ENCODE data around the gene RASGRF1.
"Not testable (repeated sequence)": the region's sequence is repeated elsewhere in the genome, so short reads cannot be mapped to it uniquely, and the experiment has no call there.

Gene RASGRF1

GRCh38 chr15:78995161-78995560 is 95.4 kb downstream of the RASGRF1 start:
- not testable (repeated sequence) for DNase-seq (ENCODE audit: low read depth, low spot score)

GRCh38 chr15:78993931-78994530 is 96.5 kb downstream of the RASGRF1 start:
- DNase-seq (ENCODE audit: low read depth, low spot score) = no peak
- H3K4me3 ChIP-seq (ENCODE audit: low read length) = no peak overlapping the region

More at GRCh38 chr15:78995161-78995560, 95.4 kb downstream of the RASGRF1 start:
- H3K4me3 ChIP-seq (ENCODE audit: low read length) = not testable (repeated sequence)

- no peak overlapping the region for H3K4me3 ChIP-seq (ENCODE audit: low read length)
- no peak for DNase-seq (ENCODE audit: low read depth, low spot score)
Measured at GRCh38 chr15:78993257-78993930, 97.2 kb downstream of the RASGRF1 start.

GRCh38 chr15:78992416-78993256 is 97.9 kb downstream of the RASGRF1 start:
- H3K4me3 ChIP-seq (ENCODE audit: low read length) = no peak overlapping the region
- no peak for DNase-seq (ENCODE audit: low read depth, low spot score)

- no peak overlapping the region for H3K4me3 ChIP-seq (ENCODE audit: low read length)
- no peak for DNase-seq (ENCODE audit: low read depth, low spot score)
Measured at GRCh38 chr15:78991879-78992278, 98.7 kb downstream of the RASGRF1 start.

- no peak for DNase-seq (ENCODE audit: low read depth, low spot score)
- H3K4me3 ChIP-seq (ENCODE audit: low read length) = no peak overlapping the region
Measured at GRCh38 chr15:78991476-78991875, 99.1 kb downstream of the RASGRF1 start.

GRCh38 chr15:78990278-78990677 is 100.3 kb downstream of the RASGRF1 start:
- no peak overlapping the region for H3K4me3 ChIP-seq (ENCODE audit: low read length)
- no peak for DNase-seq (ENCODE audit: low read depth, low spot score)

- no peak for DNase-seq (ENCODE audit: low read depth, low spot score)
- H3K4me3 ChIP-seq (ENCODE audit: low read length) = no peak overlapping the region
Measured at GRCh38 chr15:78989701-78990240, 100.8 kb downstream of the RASGRF1 start.

- H3K4me3 ChIP-seq (ENCODE audit: low read length) = no peak overlapping the region
- DNase-seq (ENCODE audit: low read depth, low spot score) = no peak
Measured at GRCh38 chr15:78988361-78988911, 102.1 kb downstream of the RASGRF1 start.

GRCh38 chr15:78987556-78988360 is 102.8 kb downstream of the RASGRF1 start:
- H3K4me3 ChIP-seq (ENCODE audit: low read length) = no peak overlapping the region
- DNase-seq (ENCODE audit: low read depth, low spot score) = no peak

GRCh38 chr15:78985859-78986475 is 104.6 kb downstream of the RASGRF1 start:
- H3K4me3 ChIP-seq (ENCODE audit: low read length) = no peak overlapping the region
- DNase-seq (ENCODE audit: low read depth, low spot score) = no peak

GRCh38 chr15:78984041-78984440 is 106.5 kb downstream of the RASGRF1 start:
- no peak for DNase-seq (ENCODE audit: low read depth, low spot score)
- no peak overlapping the region for H3K4me3 ChIP-seq (ENCODE audit: low read length)

- no peak overlapping the region for H3K4me3 ChIP-seq (ENCODE audit: low read length)
- no peak for DNase-seq (ENCODE audit: low read depth, low spot score)
Measured at GRCh38 chr15:78983146-78983918, 107.2 kb downstream of the RASGRF1 start.

GRCh38 chr15:78982736-78983135 is 107.8 kb downstream of the RASGRF1 start:
- no peak overlapping the region for H3K4me3 ChIP-seq (ENCODE audit: low read length)
- DNase-seq (ENCODE audit: low read depth, low spot score) = no peak

GRCh38 chr15:78981532-78982313 is 108.9 kb downstream of the RASGRF1 start:
- no peak overlapping the region for H3K4me3 ChIP-seq (ENCODE audit: low read length)
- no peak for DNase-seq (ENCODE audit: low read depth, low spot score)

- no peak overlapping the region for H3K4me3 ChIP-seq (ENCODE audit: low read length)
- peak; percentile 54 for DNase-seq (ENCODE audit: low read depth, low spot score)
Measured at GRCh38 chr15:78979456-78980320, 110.9 kb downstream of the RASGRF1 start.
